Fibroblast of upper back skin (primary cell): ENCODE data around the gene HHIPL2.
"Not testable (repeated sequence)": the region's sequence is repeated elsewhere in the genome, so short reads cannot be mapped to it uniquely, and the experiment has no call there.

Experiments
- DNase-seq: peaks from one replicate; pipeline ENCODE4 v3.0.0-alpha.2; 2013

The HHIPL2 gene

GRCh38 chr1:222539951-222540597, 7.8 kb downstream of the HHIPL2 start:
- DNase-seq: no peak

- DNase-seq: no peak
Observed at GRCh38 chr1:222535455-222535854, 12.4 kb downstream of the HHIPL2 start.

- DNase-seq: no peak
Observed at GRCh38 chr1:222530852-222531251, 17.1 kb downstream of the HHIPL2 start.

- DNase-seq: no peak
Observed at GRCh38 chr1:222529916-222530315, 18.0 kb downstream of the HHIPL2 start.

GRCh38 chr1:222529181-222529580, 18.7 kb downstream of the HHIPL2 start:
- no peak for DNase-seq

- no peak for DNase-seq
Observed at GRCh38 chr1:222525951-222526350, 22.0 kb downstream of the HHIPL2 start.

- peak; percentile 59 for DNase-seq
Observed at GRCh38 chr1:222523852-222524251, 24.1 kb downstream of the HHIPL2 start.

- DNase-seq: no peak
Observed at GRCh38 chr1:222522105-222522915, 25.6 kb downstream of the HHIPL2 start.

GRCh38 chr1:222521299-222522104, 26.4 kb downstream of the HHIPL2 start:
- DNase-seq: peak; percentile 41

GRCh38 chr1:222489496-222489895, 58.4 kb downstream of the HHIPL2 start:
- DNase-seq: peak; percentile 80

- DNase-seq: not testable (repeated sequence)
Observed at GRCh38 chr1:222487774-222488173, 60.1 kb downstream of the HHIPL2 start.

- DNase-seq: peak; percentile 49
Observed at GRCh38 chr1:222484005-222484404, 63.9 kb downstream of the HHIPL2 start.

- not testable (repeated sequence) for DNase-seq
Observed at GRCh38 chr1:222479567-222479966, 68.3 kb downstream of the HHIPL2 start.

GRCh38 chr1:222476436-222476835, 71.5 kb downstream of the HHIPL2 start:
- not testable (repeated sequence) for DNase-seq

- DNase-seq: not testable (repeated sequence)
Observed at GRCh38 chr1:222473717-222474116, 74.2 kb downstream of the HHIPL2 start.

- DNase-seq: not testable (repeated sequence)
Observed at GRCh38 chr1:222472776-222473540, 74.9 kb downstream of the HHIPL2 start.
